ENCODE measurements around the gene PARN. TPM values are rescaled to one million over a fixed set of nuclear protein-coding genes. Genes with fewer than 3 reads are reported as not detected.

The PARN gene
- total and polyA plus RNA-seq, 12 donors, result 11.7 to 121 (median 35.6) TPM

DNA sequence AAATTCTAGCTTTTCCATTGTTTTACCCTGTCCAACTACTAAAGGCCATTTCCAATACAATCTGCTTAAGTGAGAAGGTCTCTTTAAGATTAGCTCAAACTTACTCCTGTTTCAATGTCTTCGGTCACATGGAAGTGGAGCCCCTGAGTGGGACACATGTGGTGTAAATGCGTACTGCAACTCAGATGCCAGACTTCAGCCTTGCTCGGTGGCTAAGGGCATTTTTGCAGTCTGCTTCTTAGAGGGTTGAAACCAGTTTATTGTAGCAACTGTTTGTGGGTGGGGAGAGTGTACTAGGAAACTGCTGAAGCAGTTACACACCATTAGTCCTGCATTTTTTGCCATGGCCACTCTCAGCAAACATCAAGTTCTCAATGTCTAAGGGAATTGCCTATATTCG is 140.6 kb downstream of the PARN start:
- peak in 5 of 7 donors; percentile 41 to 70 (median 67) for DNase-seq
- Histone ChIP-seq H3K4me3 (no peak overlapping the region), H3K27me3 (no peaks in the 10 kb centered on the region), H3K27ac (peak overlapping the region in 3 of 5 donors; percentile 12 to 42 (median 40)), H3K4me1 (replicated peaks in 1 of 2) (peaks cover 43 to 53% of the 10 kb centered on the region in 2 donors), H3K36me3 (replicated peaks in 1 of 2) (no peaks in the 10 kb centered on the region), H3K9me3 (replicated peaks in 1 of 3) (no peaks in the 10 kb centered on the region)
- 43 to 63% (median 60%) methylated on average over 4 of the region's 4 CpGs for WGBS, 4 donors
- intact Hi-C loops (cut with DNase I), result no loop called here
- TF ChIP-seq POLR2A (IDR thresholded peaks at IDR 0.05), result peak in 1 of 2 donors; percentile 50
- TF ChIP-seq, protein P1, sequence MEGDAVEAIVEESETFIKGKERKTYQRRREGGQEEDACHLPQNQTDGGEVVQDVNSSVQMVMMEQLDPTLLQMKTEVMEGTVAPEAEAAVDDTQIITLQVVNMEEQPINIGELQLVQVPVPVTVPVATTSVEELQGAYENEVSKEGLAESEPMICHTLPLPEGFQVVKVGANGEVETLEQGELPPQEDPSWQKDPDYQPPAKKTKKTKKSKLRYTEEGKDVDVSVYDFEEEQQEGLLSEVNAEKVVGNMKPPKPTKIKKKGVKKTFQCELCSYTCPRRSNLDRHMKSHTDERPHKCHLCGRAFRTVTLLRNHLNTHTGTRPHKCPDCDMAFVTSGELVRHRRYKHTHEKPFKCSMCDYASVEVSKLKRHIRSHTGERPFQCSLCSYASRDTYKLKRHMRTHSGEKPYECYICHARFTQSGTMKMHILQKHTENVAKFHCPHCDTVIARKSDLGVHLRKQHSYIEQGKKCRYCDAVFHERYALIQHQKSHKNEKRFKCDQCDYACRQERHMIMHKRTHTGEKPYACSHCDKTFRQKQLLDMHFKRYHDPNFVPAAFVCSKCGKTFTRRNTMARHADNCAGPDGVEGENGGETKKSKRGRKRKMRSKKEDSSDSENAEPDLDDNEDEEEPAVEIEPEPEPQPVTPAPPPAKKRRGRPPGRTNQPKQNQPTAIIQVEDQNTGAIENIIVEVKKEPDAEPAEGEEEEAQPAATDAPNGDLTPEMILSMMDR (IDR thresholded peaks at IDR 0.05), result peak in 5 of 6 experiments; percentile 27 to 56 (median 42)

DNA sequence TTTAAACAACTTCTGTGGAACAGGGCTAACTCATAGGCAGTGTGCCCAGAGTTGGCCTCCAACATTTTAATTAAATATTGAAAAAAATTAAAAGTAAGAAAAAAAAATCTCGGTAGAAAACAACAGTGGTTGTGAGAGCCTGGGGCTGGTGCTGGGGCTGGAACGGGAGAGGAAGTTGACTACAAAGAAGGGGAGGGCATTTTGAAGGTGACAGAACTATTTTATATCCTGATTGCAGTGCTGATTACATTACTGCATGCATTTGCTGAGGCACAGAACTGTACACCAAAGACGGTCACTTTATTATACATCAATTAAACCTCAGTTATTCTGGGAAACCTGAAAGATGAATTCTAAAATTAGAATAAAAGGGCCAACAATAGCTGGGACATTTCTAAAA is 142.5 kb downstream of the PARN start:
- Histone ChIP-seq H3K4me1 (replicated peaks in 1 of 2) (peaks cover 45 to 53% of the 10 kb centered on the region in 2 donors), H3K27me3 (no peaks in the 10 kb centered on the region), H3K9me3 (replicated peaks in 1 of 3) (no peaks in the 10 kb centered on the region), H3K4me3 (peak overlapping the region in 2 of 4 donors; percentile 23 to 57), H3K36me3 (replicated peaks in 1 of 2) (no peaks in the 10 kb centered on the region), H3K27ac (peak overlapping the region; percentile 15 to 90 (median 79))
- intact Hi-C loops (cut with DNase I), result no loop called here
- no peak for TF ChIP-seq POLR2A (IDR thresholded peaks at IDR 0.05)
- TF ChIP-seq, protein P1 (IDR thresholded peaks at IDR 0.05), result no peak
- WGBS, 4 donors, result 9 to 12% (median 12%) methylated on average over 3 of the region's 3 CpGs
- no peak for DNase-seq

DNA sequence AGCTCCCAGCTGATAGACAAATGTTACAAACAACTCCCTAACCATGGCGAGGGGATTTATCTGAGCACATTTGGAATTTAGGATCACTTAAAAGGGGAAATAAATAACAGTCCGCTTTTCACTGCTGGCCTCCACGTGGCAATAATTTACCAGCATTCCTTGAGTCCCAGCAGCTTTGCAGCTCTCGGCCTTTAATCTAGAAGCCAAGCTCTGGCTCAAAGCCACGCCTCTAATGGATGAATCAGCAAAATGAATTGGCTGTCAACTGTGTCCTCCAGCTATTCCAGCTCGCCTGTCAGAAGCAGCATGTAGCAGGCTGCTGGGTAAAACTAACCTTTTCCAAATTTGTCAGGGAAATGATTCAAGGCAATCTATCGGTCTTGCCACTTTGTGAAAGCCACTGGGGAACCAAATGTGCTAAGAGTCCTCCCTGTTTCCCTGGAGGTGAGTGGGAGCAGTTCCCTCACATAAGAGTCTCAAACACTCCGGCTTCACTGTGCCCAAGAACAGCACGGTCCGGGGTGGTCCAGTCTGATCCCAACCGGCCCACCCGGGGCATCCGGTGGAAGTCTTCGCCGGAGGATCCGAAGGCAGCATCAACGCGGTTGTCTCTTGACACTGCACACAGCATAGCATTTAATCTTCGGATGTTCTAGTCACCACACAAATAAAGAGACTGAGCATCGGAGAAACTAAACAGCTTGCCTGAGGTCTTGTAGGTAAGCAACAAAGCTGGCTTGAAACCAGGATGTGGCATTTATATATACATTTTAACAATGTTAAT is 143.3 kb downstream of the PARN start:
- H3K4me1 ChIP-seq (replicated peaks in 1 of 2), result peaks cover 42 to 49% of the 10 kb centered on the region in 2 donors
- TF ChIP-seq, protein P1 (IDR thresholded peaks at IDR 0.05), result peak in 4 of 6 experiments; percentile 30 to 37 (median 32)
- peak in 1 of 2 donors; percentile 85 for TF ChIP-seq POLR2A (IDR thresholded peaks at IDR 0.05)
- intact Hi-C loops (cut with DNase I), result no loop called here

DNA sequence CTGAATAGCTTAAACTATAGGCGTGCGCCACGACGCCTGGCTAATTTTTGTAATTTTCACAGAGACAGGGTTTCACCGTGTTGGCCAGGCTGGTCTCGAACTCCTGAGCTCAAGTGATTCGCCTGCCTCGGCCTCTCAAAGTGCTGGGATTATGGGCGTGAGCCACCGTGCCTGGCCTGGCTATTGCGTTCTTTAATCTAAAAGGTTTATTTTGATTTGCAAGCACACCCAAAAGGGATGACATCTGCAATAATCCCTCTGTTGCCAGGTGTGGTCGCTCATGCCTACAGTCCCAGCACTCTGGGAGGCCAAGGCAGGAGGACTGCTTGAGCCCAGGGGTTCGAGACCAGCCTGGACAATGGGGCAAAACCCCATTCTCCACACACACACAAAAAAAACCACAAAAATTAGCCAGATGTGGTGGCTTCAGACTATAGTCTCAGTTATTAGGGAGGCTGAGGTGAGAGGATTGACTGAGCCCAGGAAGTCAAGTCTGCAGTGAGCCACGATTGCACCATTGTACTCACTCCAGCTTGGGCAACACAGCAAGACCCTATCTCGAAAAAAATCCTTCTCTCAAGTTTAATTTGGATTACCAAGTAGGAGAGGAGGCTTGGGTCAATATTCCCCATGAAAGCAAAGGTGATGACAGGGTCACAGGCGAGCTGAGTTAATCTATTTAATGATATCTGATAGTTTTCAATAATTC is 144.1 kb downstream of the PARN start:
- H3K9me3 ChIP-seq (replicated peaks in 1 of 3), result no peaks in the 10 kb centered on the region
- intact Hi-C loops (cut with DNase I), result no loop called here
- TF ChIP-seq, protein P1 (IDR thresholded peaks at IDR 0.05), result no peak
- TF ChIP-seq POLR2A (IDR thresholded peaks at IDR 0.05), result no peak
- H3K4me1 ChIP-seq (replicated peaks in 1 of 2), result peaks cover 38 to 46% of the 10 kb centered on the region in 2 donors
- H3K4me3 ChIP-seq, result peak overlapping the region in 1 of 4 donors; percentile 57
- DNase-seq, result no peak
- no peaks in the 10 kb centered on the region for H3K27me3 ChIP-seq
- H3K27ac ChIP-seq, result peak overlapping the region; percentile 35 to 88 (median 68)
- H3K36me3 ChIP-seq (replicated peaks in 1 of 2), result peaks cover 0 to 8% of the 10 kb centered on the region in 2 donors
- 81 to 86% (median 86%) methylated on average over 16 of the region's 16 CpGs for WGBS, 4 donors

More for the DNA sequence above, 143.3 kb downstream of the PARN start:
- H3K27ac ChIP-seq, result peak overlapping the region; percentile 70 to 90 (median 85)
- peak; percentile 92 to 98 (median 97) for DNase-seq
- H3K36me3 ChIP-seq (replicated peaks in 1 of 2), result peaks cover 0 to 5% of the 10 kb centered on the region in 2 donors
- H3K27me3 ChIP-seq, result no peaks in the 10 kb centered on the region
- peak overlapping the region in 2 of 4 donors; percentile 23 to 57 for H3K4me3 ChIP-seq
- 15 to 18% (median 16%) methylated on average over 8 to 20 of the region's 20 CpGs for WGBS, 4 donors
- no peaks in the 10 kb centered on the region for H3K9me3 ChIP-seq (replicated peaks in 1 of 3)

Data from adrenal gland (tissue), 12 donors.